ENCODE results near the gene CHAF1A. TPM values are rescaled to one million over a fixed set of nuclear protein-coding genes. Genes with fewer than 3 reads are reported as not detected.
A peak's percentile ranks its signal among the peaks of the same experiment; 100 is the strongest.

Gene CHAF1A
- total and polyA plus RNA-seq, 4 donors, result 5.2 to 9.3 (median 6.7) TPM

GRCh38 chr19:4376671-4376990 lies 25.8 kb upstream of the CHAF1A start:
- Histone ChIP-seq H3K27me3 (ENCODE audit: control insufficient read depth in 1 of 2, insufficient read depth in 2 of 2, low read length in 1 of 2) (no peaks in the 10 kb centered on the region), H3K27ac (ENCODE audit: low read depth in 1 of 2, low read length in 2 of 2) (peak overlapping the region in 1 of 2 donors; percentile 44), H3K36me3 (ENCODE audit: control insufficient read depth in 1 of 2, insufficient read depth in 2 of 2, low read length in 1 of 2) (no peaks in the 10 kb centered on the region), H3K4me1 (ENCODE audit: control insufficient read depth in 1 of 2, insufficient read depth in 2 of 2, low read length in 2 of 2) (peaks cover 0 to 6% of the 10 kb centered on the region in 2 donors), H3K9me3 (ENCODE audit: control insufficient read depth, low read length) (no peaks in the 10 kb centered on the region), H3K4me3 (ENCODE audit: low read length in 2 of 2) (no peak overlapping the region)
- DNase-seq, result no peak
- no peak for ATAC-seq (ENCODE audit: low FRiP score)
- WGBS, 2 donors, result 73 to 75% methylated on average over 10 of the region's 10 CpGs
- intact Hi-C loops (cut with DNase I), result no loop called here

GRCh38 chr19:4376991-4377781 lies 25.3 kb upstream of the CHAF1A start:
- H3K4me1 ChIP-seq (ENCODE audit: control insufficient read depth in 1 of 2, insufficient read depth in 2 of 2, low read length in 2 of 2), result peaks cover 0 to 6% of the 10 kb centered on the region in 2 donors
- intact Hi-C loops (cut with DNase I), result no loop called here

GRCh38 chr19:4378886-4379285 lies 23.6 kb upstream of the CHAF1A start:
- Histone ChIP-seq H3K27ac (ENCODE audit: low read depth in 1 of 2, low read length in 2 of 2) (no peak overlapping the region), H3K4me1 (ENCODE audit: control insufficient read depth in 1 of 2, insufficient read depth in 2 of 2, low read length in 2 of 2) (peaks cover 0 to 6% of the 10 kb centered on the region in 2 donors)
- no peak for ATAC-seq (ENCODE audit: low FRiP score)

More at GRCh38 chr19:4376991-4377781, 25.3 kb upstream of the CHAF1A start:
- no peak overlapping the region for H3K4me3 ChIP-seq (ENCODE audit: low read length in 2 of 2)
- no peaks in the 10 kb centered on the region for H3K9me3 ChIP-seq (ENCODE audit: control insufficient read depth, low read length)
- H3K36me3 ChIP-seq (ENCODE audit: control insufficient read depth in 1 of 2, insufficient read depth in 2 of 2, low read length in 1 of 2), result no peaks in the 10 kb centered on the region
- ATAC-seq (ENCODE audit: low FRiP score) (no peak), DNase-seq (peak in 1 of 2 donors; percentile 53)
- H3K27ac ChIP-seq (ENCODE audit: low read depth in 1 of 2, low read length in 2 of 2), result no peak overlapping the region
- no peaks in the 10 kb centered on the region for H3K27me3 ChIP-seq (ENCODE audit: control insufficient read depth in 1 of 2, insufficient read depth in 2 of 2, low read length in 1 of 2)
- WGBS, 2 donors, result 61 to 69% methylated on average over 22 to 23 of the region's 23 CpGs

GRCh38 chr19:4379383-4380253 lies 22.8 kb upstream of the CHAF1A start:
- no peak for ATAC-seq (ENCODE audit: low FRiP score)
- H3K27ac ChIP-seq (ENCODE audit: low read depth in 1 of 2, low read length in 2 of 2), result no peak overlapping the region
- intact Hi-C loops (cut with DNase I), result no loop called here
- H3K9me3 ChIP-seq (ENCODE audit: control insufficient read depth, low read length), result no peaks in the 10 kb centered on the region
- peaks cover 0 to 4% of the 10 kb centered on the region in 2 donors for H3K36me3 ChIP-seq (ENCODE audit: control insufficient read depth in 1 of 2, insufficient read depth in 2 of 2, low read length in 1 of 2)
- no peaks in the 10 kb centered on the region for H3K27me3 ChIP-seq (ENCODE audit: control insufficient read depth in 1 of 2, insufficient read depth in 2 of 2, low read length in 1 of 2)
- 79 to 80% methylated on average over 20 of the region's 20 CpGs for WGBS, 2 donors
- peaks cover 0 to 6% of the 10 kb centered on the region in 2 donors for H3K4me1 ChIP-seq (ENCODE audit: control insufficient read depth in 1 of 2, insufficient read depth in 2 of 2, low read length in 2 of 2)
- H3K4me3 ChIP-seq (ENCODE audit: low read length in 2 of 2), result no peak overlapping the region
- DNase-seq, result no peak

More at GRCh38 chr19:4378886-4379285, 23.6 kb upstream of the CHAF1A start:
- Histone ChIP-seq H3K9me3 (ENCODE audit: control insufficient read depth, low read length) (no peaks in the 10 kb centered on the region), H3K36me3 (ENCODE audit: control insufficient read depth in 1 of 2, insufficient read depth in 2 of 2, low read length in 1 of 2) (peaks cover 0 to 4% of the 10 kb centered on the region in 2 donors), H3K4me3 (ENCODE audit: low read length in 2 of 2) (no peak overlapping the region), H3K27me3 (ENCODE audit: control insufficient read depth in 1 of 2, insufficient read depth in 2 of 2, low read length in 1 of 2) (no peaks in the 10 kb centered on the region)
- 93 to 95% methylated on average over 11 of the region's 11 CpGs for WGBS, 2 donors
- DNase-seq, result no peak
- intact Hi-C loops (cut with DNase I), result no loop called here

GRCh38 chr19:4380254-4380727 lies 22.1 kb upstream of the CHAF1A start:
- intact Hi-C loops (cut with DNase I), result no loop called here
- Histone ChIP-seq H3K36me3 (ENCODE audit: control insufficient read depth in 1 of 2, insufficient read depth in 2 of 2, low read length in 1 of 2) (peaks cover 0 to 4% of the 10 kb centered on the region in 2 donors), H3K27me3 (ENCODE audit: control insufficient read depth in 1 of 2, insufficient read depth in 2 of 2, low read length in 1 of 2) (no peaks in the 10 kb centered on the region), H3K27ac (ENCODE audit: low read depth in 1 of 2, low read length in 2 of 2) (no peak overlapping the region), H3K4me1 (ENCODE audit: control insufficient read depth in 1 of 2, insufficient read depth in 2 of 2, low read length in 2 of 2) (peaks cover 0 to 3% of the 10 kb centered on the region in 2 donors), H3K4me3 (ENCODE audit: low read length in 2 of 2) (no peak overlapping the region), H3K9me3 (ENCODE audit: control insufficient read depth, low read length) (no peaks in the 10 kb centered on the region)
- ATAC-seq (ENCODE audit: low FRiP score) (peak; percentile 39), DNase-seq (no peak)
- WGBS, 2 donors, result 64 to 68% methylated on average over 17 of the region's 17 CpGs

- no peaks in the 10 kb centered on the region for H3K27me3 ChIP-seq (ENCODE audit: control insufficient read depth in 1 of 2, insufficient read depth in 2 of 2, low read length in 1 of 2)
- WGBS, 2 donors, result 64 to 80% methylated on average over 15 of the region's 15 CpGs
- intact Hi-C loops (cut with DNase I), result no loop called here
- H3K4me3 ChIP-seq (ENCODE audit: low read length in 2 of 2), result no peak overlapping the region
- ATAC-seq (ENCODE audit: low FRiP score), result no peak
- no peak overlapping the region for H3K27ac ChIP-seq (ENCODE audit: low read depth in 1 of 2, low read length in 2 of 2)
- H3K36me3 ChIP-seq (ENCODE audit: control insufficient read depth in 1 of 2, insufficient read depth in 2 of 2, low read length in 1 of 2), result peaks cover 0 to 4% of the 10 kb centered on the region in 2 donors
- H3K9me3 ChIP-seq (ENCODE audit: control insufficient read depth, low read length), result no peaks in the 10 kb centered on the region
- no peak for DNase-seq
- H3K4me1 ChIP-seq (ENCODE audit: control insufficient read depth in 1 of 2, insufficient read depth in 2 of 2, low read length in 2 of 2), result no peaks in the 10 kb centered on the region
These were observed 17.0 kb upstream of the CHAF1A start for GRCh38 chr19:4385291-4386040.

GRCh38 chr19:4386041-4386782 lies 16.2 kb upstream of the CHAF1A start:
- Histone ChIP-seq H3K27me3 (ENCODE audit: control insufficient read depth in 1 of 2, insufficient read depth in 2 of 2, low read length in 1 of 2) (no peaks in the 10 kb centered on the region), H3K27ac (ENCODE audit: low read depth in 1 of 2, low read length in 2 of 2) (no peak overlapping the region), H3K9me3 (ENCODE audit: control insufficient read depth, low read length) (no peaks in the 10 kb centered on the region), H3K36me3 (ENCODE audit: control insufficient read depth in 1 of 2, insufficient read depth in 2 of 2, low read length in 1 of 2) (peaks cover 0 to 4% of the 10 kb centered on the region in 2 donors), H3K4me1 (ENCODE audit: control insufficient read depth in 1 of 2, insufficient read depth in 2 of 2, low read length in 2 of 2) (no peaks in the 10 kb centered on the region), H3K4me3 (ENCODE audit: low read length in 2 of 2) (no peak overlapping the region)
- 91 to 92% methylated on average over 13 of the region's 13 CpGs for WGBS, 2 donors
- ATAC-seq (ENCODE audit: low FRiP score) (no peak), DNase-seq (no peak)
- intact Hi-C loops (cut with DNase I), result no loop called here

Measured in aorta (tissue), 5 donors.